HepG2 (cell line): ENCODE measurements around the gene STARD10. TPM values are rescaled to one million over a fixed set of nuclear protein-coding genes. Genes with fewer than 3 reads are reported as not detected.

Experiments
- ATF7-NPFF ChIP-seq: sonication (generic); formaldehyde crosslinking; IDR thresholded peaks from 2 replicates; pipeline ENCODE4 v1.8.1; 2023; ENCODE audit warnings: mild to moderate bottlenecking, low read depth, missing genetic modification reagents, moderate library complexity
- BHLHE40 ChIP-seq: IDR thresholded peaks from 2 replicates; pipeline ENCODE4 v1.6.1; 2011; ENCODE audit warnings: low read length, improper control_type of control experiment
- CBX1 ChIP-seq: IDR thresholded peaks from one replicate; pipeline ENCODE4 v1.6.1; 2016; ENCODE audit warnings: antibody characterized with exemption, low read depth
- FOXA1 ChIP-seq, 2 experiments: fragments of 450-650 bp in 1 of 2; sonication (generic) in 1 of 2; formaldehyde crosslinking in 1 of 2; IDR thresholded peaks; 2 replicates each; pipeline versions ENCODE4 v1.4.0 to v1.6.1; 2016 to 2020; ENCODE audit warnings: missing genetic modification reagents in 1 of 2
- HMG20B ChIP-seq: conservative IDR thresholded peaks from 2 replicates; pipeline ENCODE4 v1.6.1; 2016; ENCODE audit warnings: missing genetic modification reagents, missing compliant biosample characterization
- NFE2 ChIP-seq: sonication (generic); formaldehyde crosslinking; IDR thresholded peaks from 2 replicates; pipeline ENCODE4 v1.4.0; 2020; ENCODE audit warnings: missing genetic modification reagents
- SAFB2 ChIP-seq: sonication (generic); formaldehyde crosslinking; IDR thresholded peaks from 2 replicates; pipeline ENCODE4 v1.5.1; 2020; ENCODE audit warnings: missing genetic modification reagents, low read depth, mild to moderate bottlenecking, borderline replicate concordance
- TIGD3 ChIP-seq: sonication (generic); formaldehyde crosslinking; IDR thresholded peaks from 2 replicates; pipeline ENCODE4 v1.5.1; 2020; ENCODE audit warnings: mild to moderate bottlenecking, missing genetic modification reagents, borderline replicate concordance
- USF2 ChIP-seq, 2 experiments: sonication (generic) in 1 of 2; formaldehyde crosslinking in 1 of 2; IDR thresholded peaks; 2 replicates each; pipeline versions ENCODE4 v1.5.1 to v1.6.1; 2011 to 2020; ENCODE audit warnings: borderline replicate concordance in 1 of 2, low read depth in 1 of 2, low read length in 1 of 2, mild to moderate bottlenecking in 1 of 2, missing genetic modification reagents in 1 of 2, moderate library complexity in 1 of 2
- ZBTB4 ChIP-seq: sonication (generic); formaldehyde crosslinking; IDR thresholded peaks from 2 replicates; pipeline ENCODE4 v1.4.0; 2020; ENCODE audit warnings: missing genetic modification reagents, mild to moderate bottlenecking, borderline replicate concordance
- ZC3H4 ChIP-seq: sonication (generic); formaldehyde crosslinking; IDR thresholded peaks from 2 replicates; pipeline ENCODE4 v1.4.0; 2020; ENCODE audit warnings: missing genetic modification reagents, borderline replicate concordance
- ZIK1 ChIP-seq: sonication (generic); formaldehyde crosslinking; IDR thresholded peaks from 2 replicates; pipeline ENCODE4 v1.5.0; 2020; ENCODE audit warnings: mild to moderate bottlenecking, low read depth, missing genetic modification reagents, borderline replicate concordance
- ZNF282 ChIP-seq: fragments of 450-650 bp; IDR thresholded peaks from 2 replicates; pipeline ENCODE4 v1.6.1; 2018; ENCODE audit not compliant: partially characterized antibody
- ZNF292 ChIP-seq: sonication (generic); formaldehyde crosslinking; IDR thresholded peaks from 2 replicates; pipeline ENCODE4 v1.8.1; 2022; ENCODE audit warnings: mild to moderate bottlenecking, low read depth, missing genetic modification reagents, borderline replicate concordance
- ZNF382 ChIP-seq: sonication (generic); formaldehyde crosslinking; IDR thresholded peaks from 2 replicates; pipeline ENCODE4 v1.5.0; 2020; ENCODE audit warnings: missing genetic modification reagents, mild to moderate bottlenecking, borderline replicate concordance
- ZNF460 ChIP-seq: sonication (generic); formaldehyde crosslinking; IDR thresholded peaks from 2 replicates; pipeline ENCODE4 v1.5.1; 2020; ENCODE audit warnings: missing genetic modification reagents, mild to moderate bottlenecking, borderline replicate concordance
- ZNF549 ChIP-seq: sonication (generic); formaldehyde crosslinking; IDR thresholded peaks from 2 replicates; pipeline ENCODE4 v1.5.0; 2020; ENCODE audit warnings: missing genetic modification reagents
- ZNF557 ChIP-seq: sonication (generic); formaldehyde crosslinking; IDR thresholded peaks from 2 replicates; pipeline ENCODE4 v1.4.0; 2020; ENCODE audit warnings: missing genetic modification reagents
- ZNF749 ChIP-seq: sonication (generic); formaldehyde crosslinking; IDR thresholded peaks from 2 replicates; pipeline ENCODE4 v1.8.0; 2022; ENCODE audit warnings: mild to moderate bottlenecking, missing genetic modification reagents, moderate library complexity, borderline replicate concordance
- ZNF768 ChIP-seq: sonication (generic); formaldehyde crosslinking; IDR thresholded peaks from 2 replicates; pipeline ENCODE4 v1.4.0; 2020; ENCODE audit warnings: missing genetic modification reagents
- ZSCAN21 ChIP-seq: sonication (generic); formaldehyde crosslinking; IDR thresholded peaks from 2 replicates; pipeline ENCODE4 v1.8.0; 2022; ENCODE audit warnings: mild to moderate bottlenecking, missing genetic modification reagents, moderate library complexity, borderline replicate concordance
- ZSCAN25 ChIP-seq: sonication (generic); formaldehyde crosslinking; IDR thresholded peaks from 2 replicates; pipeline ENCODE4 v1.8.0; 2022; ENCODE audit warnings: mild to moderate bottlenecking, missing genetic modification reagents
- ZSCAN30 ChIP-seq: sonication (generic); formaldehyde crosslinking; IDR thresholded peaks from 2 replicates; pipeline ENCODE4 v1.5.0; 2020; ENCODE audit warnings: mild to moderate bottlenecking, missing genetic modification reagents
- polyA plus RNA-seq, 8 experiments: library from polyadenylated mRNA; depleted of rRNA in 3 of 8; stranded (reverse) in 7 of 8; unstranded in 1 of 8; fragments of >200 nt; fragmentation: Illumina TruSeq in 4 of 8; extraction: Trizol in 4 of 8; gene quantifications; 2 replicates each; pipeline versions ENCODE4 v1.2.1 to v1.2.3, GENCODE V29; 2011 to 2016; ENCODE audit warnings: low read depth in 4 of 8, missing spikeins in 1 of 8, mixed read lengths in 1 of 8; ENCODE audit not compliant: insufficient read depth in 1 of 8
- total RNA-seq, 5 experiments: library from RNA; depleted of rRNA; stranded (reverse); fragments of >200 nt; fragmentation: Illumina TruSeq; extraction: Trizol; gene quantifications; 2 replicates each; pipeline ENCODE4 v1.2.3, GENCODE V29; 2016; ENCODE audit warnings: low read depth in 1 of 5

STARD10 gene
- total and polyA plus RNA-seq, 2 of the 13 experiments (the other 11 are each of a cell fraction or from before 2014, with no cell fraction given), result 260 to 341 TPM

- TF ChIP-seq TIGD3 (CRISPR knock-in tag) (no peak; the same call in 1 of the 2 replicates), ZNF557 (CRISPR knock-in tag) (no peak), SAFB2 (CRISPR knock-in tag) (no peak), ZNF282 (no peak), BHLHE40 (peak; percentile 94), ZNF768 (CRISPR knock-in tag) (peak; percentile 49; the same call in 1 of the 2 replicates), ZSCAN21 (CRISPR knock-in tag) (peak; percentile 51; the same call in 1 of the 2 replicates), ZNF549 (CRISPR knock-in tag) (no peak), ZSCAN30 (CRISPR knock-in tag) (no peak), FOXA1 (IDR thresholded peaks at IDR 0.05) (no peak), FOXA1 (CRISPR knock-in tag; IDR thresholded peaks at IDR 0.05) (no peak), ZNF749 (CRISPR knock-in tag) (no peak; the same call in 1 of the 2 replicates), USF2 (IDR thresholded peaks at IDR 0.05; ENCODE audit: low read depth, low read length) (no peak), USF2 (CRISPR knock-in tag; IDR thresholded peaks at IDR 0.05; ENCODE audit: borderline replicate concordance) (peak; percentile 14; the same call in 1 of the 2 replicates), NFE2 (CRISPR knock-in tag) (no peak), ZNF460 (no peak), CBX1 (no peak), ZBTB4 (CRISPR knock-in tag) (no peak), ZSCAN25 (CRISPR knock-in tag) (no peak), ATF7-NPFF (no peak; the same call in 1 of the 2 replicates), HMG20B (0 out of 2 replicates have a peak, but pooled peaks have one; percentile 6), ZIK1 (CRISPR knock-in tag) (no peak; the same call in 1 of the 2 replicates), ZNF382 (CRISPR knock-in tag) (no peak), ZNF292 (CRISPR knock-in tag) (0 out of 2 replicates have a peak, but pooled peaks have one; percentile 7), ZC3H4 (CRISPR knock-in tag) (no peak; the same call in 1 of the 2 replicates)
Measured at GRCh38 chr11:72813740-72814285, 20.0 kb upstream of the STARD10 start (continued).
